Glomerular endothelial cell (primary cell): Measurements from ENCODE around the gene SELE. TPM values are rescaled to one million over a fixed set of nuclear protein-coding genes. Genes with fewer than 3 reads are reported as not detected.
"Not testable (repeated sequence)": the region's sequence is repeated elsewhere in the genome, so short reads cannot be mapped to it uniquely, and the experiment has no call there.

Experiments used
- DNase-seq: peaks from one replicate; pipeline ENCODE4 v3.0.0-alpha.2; 2011; ENCODE audit warnings: low read depth, low spot score; ENCODE audit errors: extremely low read depth
- total RNA-seq: library from RNA; depleted of rRNA; stranded (reverse); fragments of >200 nt; gene quantifications from 2 replicates; pipeline ENCODE4 v1.2.3, GENCODE V29; 2015

SELE gene
- total RNA-seq, 1 donor from 2014 or later = 52.6 TPM

DNA sequence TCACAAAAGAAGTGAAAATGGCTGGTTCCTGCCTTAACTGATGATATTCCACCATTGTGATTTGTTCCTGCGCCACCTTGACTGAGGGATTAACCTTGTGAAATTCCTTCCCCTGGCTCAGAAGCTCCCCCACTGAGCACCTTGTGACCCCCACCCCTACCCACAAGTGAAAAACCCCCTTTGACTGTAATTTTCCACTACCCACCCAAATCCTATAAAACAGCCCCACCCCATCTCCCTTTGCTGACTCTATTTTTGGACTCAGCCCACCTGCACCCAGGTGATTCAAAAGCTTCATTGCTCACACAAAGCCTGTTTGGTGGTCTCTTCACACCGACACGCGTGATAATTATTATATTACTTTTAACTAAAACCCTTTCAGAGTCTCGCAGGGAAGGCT lies 45.5 kb downstream of the SELE start:
- not testable (repeated sequence) for DNase-seq

DNA sequence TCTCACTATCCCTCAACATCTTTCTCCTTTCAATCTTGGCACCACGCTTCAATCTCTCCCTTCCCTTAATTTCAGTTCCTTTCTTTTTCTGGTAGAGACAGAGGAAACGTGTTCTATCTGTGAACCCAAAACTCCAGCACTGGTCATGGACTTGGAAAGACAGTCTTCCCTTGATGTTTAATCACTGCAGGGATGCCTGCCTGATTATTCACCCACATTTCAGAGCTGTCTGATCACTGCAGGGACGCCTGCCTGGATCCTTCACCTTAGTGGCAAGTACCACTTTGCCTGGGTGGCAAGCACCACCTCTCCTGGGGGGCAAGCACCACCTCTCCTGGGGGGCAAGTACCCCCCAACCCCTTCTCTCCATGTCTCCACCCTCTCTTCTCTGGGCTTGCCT lies 50.2 kb downstream of the SELE start:
- DNase-seq = no peak

DNA sequence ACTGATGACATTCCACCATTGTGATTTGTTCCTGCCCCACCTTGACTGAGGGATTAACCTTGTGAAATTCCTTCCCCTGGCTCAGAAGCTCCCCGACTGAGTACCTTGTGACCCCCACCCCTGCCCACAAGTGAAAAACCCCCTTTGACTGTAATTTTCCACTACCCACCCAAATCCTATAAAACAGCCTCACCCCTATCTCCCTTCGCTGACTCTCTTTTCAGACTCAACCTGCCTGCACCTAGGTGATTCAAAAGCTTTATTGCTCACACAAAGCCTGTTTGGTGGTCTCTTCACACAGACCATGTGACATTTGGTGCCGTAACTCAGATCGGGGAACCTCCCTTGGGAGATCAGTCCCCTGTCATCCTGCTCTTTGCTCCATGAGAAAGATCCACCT lies 50.7 kb downstream of the SELE start:
- not testable (repeated sequence) for DNase-seq

DNA sequence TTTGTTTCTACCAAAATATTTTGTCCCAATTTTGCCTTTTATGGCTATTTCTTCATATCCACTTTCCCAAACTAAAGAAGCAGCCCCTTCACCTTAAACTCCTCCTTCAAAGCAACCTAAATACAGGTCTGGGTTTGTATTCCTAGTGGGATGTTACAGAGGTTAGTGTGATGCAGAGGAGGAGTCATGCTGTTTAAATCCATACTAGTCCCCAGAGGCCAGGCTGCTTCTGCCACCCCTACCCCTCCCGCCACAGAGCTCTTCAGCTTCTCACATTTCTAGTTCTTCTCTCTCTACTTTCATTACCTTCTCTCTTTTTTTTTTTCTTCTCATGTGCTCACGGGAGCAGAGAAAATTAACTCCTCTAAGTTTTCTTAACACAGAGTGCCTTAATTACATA lies 51.8 kb downstream of the SELE start:
- DNase-seq = no peak

DNA sequence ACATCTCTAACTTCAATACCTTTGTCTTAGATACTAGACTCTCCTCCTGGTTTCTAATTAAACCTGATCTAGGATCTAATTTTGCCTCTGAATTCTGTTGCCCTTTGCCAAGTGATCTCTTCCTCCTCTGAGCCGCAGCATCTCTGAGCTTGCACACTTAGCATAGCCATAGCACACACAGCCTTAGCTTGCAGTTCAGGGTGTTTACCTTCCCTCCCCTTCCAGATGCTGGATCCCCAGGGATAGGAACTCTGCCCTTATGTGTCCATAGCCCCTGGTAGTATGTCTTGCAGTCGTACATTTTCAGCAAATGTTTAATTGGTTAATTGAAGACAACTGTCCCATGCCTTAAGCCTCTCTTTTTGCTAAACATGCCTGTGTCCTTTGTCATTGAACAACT lies 52.7 kb downstream of the SELE start:
- DNase-seq = no peak

DNA sequence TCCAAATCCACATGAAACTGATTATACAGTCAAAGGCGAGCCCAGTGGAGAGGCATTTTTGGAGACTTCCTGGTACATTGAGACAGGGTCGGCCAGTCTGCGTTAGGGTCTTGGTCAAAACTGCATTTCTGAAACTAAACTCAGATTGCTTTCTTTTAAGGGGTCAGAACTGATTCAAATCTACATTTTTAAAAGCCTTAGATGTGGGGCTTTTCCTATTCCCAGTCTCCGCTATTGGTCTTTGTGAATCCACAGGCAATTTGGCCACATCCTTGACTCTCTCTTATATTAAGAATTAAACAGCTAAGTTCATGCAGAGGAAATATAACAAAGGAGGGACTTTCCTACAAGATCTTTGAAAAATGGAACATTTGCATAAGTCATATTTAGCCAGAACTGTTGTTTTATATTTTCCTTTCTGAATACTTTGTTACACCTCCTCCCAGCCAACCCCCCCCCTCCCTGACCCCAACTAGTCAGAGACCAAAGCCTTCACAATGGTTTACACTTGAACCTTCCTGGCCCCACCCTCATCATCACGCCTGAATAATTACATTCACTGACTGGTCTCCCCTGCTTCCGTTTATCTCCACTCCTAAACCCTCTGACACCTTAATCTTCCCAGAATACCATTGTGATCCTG lies 53.4 kb downstream of the SELE start:
- no peak for DNase-seq

DNA sequence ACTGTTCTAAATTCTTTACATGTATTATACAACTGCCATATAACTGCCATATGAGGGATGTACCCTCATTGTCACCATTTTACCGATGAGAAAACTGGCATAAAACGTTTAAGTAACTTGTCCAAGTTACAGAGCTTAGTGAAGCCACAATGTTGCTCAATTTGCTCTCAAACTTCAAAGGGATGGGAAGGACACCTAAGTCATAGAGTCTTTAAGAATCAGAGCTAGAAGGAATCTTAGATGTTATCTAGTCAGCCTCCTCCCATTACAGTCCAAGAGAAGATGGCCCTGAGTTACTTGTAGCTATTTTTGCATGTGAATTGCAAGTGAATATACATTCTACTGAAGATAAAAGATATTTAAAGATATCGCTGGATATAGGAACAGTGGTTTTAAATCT lies 54.2 kb downstream of the SELE start:
- DNase-seq = no peak

DNA sequence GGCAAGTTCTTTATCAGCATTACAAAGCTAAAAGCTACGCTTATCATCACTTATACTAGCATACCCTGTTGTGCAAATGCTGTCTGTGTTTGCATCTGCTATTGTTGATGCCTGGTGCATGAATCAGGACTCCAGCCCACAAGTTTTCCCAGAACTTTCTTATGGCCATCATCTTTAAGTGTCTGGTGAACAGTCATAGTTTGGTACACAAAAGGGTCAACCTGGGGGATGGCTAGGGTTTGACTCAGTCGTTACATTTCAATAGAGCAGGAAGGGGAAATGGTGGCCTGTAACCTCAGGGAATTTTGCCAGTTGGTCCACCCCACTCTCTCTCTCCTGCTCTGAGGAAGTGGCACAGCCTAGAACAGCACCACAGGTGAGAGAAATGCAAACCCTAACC lies 57.9 kb downstream of the SELE start:
- peak; percentile 62 for DNase-seq

Other genes starting within 250 kb of the SELE start
- gene SLC19A2, start 248.1 kb downstream of the SELE start, total RNA-seq = 4.0 and 4.5 TPM in 2 replicates
- not detected in 2 replicates for gene F5, start 147.6 kb downstream of the SELE start, total RNA-seq
- 15.4 and 27.7 TPM in 2 replicates for gene SELP, start 104.0 kb downstream of the SELE start, total RNA-seq
- 0.05 and 0.88 TPM in 2 replicates for gene SELL, start 22.5 kb downstream of the SELE start, total RNA-seq
- 3.1 and 4.3 TPM in 2 replicates for gene METTL18, start 60.8 kb upstream of the SELE start, total RNA-seq
- gene SCYL3, start 159.8 kb upstream of the SELE start, total RNA-seq = 4.1 and 5.9 TPM in 2 replicates